ENCODE results near the gene SLC45A1.
"Not testable (repeated sequence)": the region's sequence is repeated elsewhere in the genome, so short reads cannot be mapped to it uniquely, and the experiment has no call there.

Gene SLC45A1

GRCh38 chr1:8317647-8318381, at the start of gene SLC45A1:
SLC45A1 (plus strand) TSS chr1:8318114; CDS start chr1:8324330, 6,216 bp downstream.
- TF ChIP-seq ZFX (IDR thresholded peaks at IDR 0.05) (no peak), CTCF (conservative IDR thresholded peaks at IDR 0.05) (no peak)
- peak within 1 kb of the TSS; percentile 8; the same call in 1 of the 2 replicates for H3K27ac ChIP-seq

GRCh38 chr1:8273036-8273435, 44.9 kb upstream of the SLC45A1 start:
- H3K27ac ChIP-seq = no peak overlapping the region
- TF ChIP-seq ZFX (IDR thresholded peaks at IDR 0.05) (no peak), CTCF (conservative IDR thresholded peaks at IDR 0.05) (no peak)

- no peak overlapping the region for H3K27ac ChIP-seq
- TF ChIP-seq CTCF (conservative IDR thresholded peaks at IDR 0.05) = no peak
- TF ChIP-seq ZFX (IDR thresholded peaks at IDR 0.05) = no peak
Measured at GRCh38 chr1:8274352-8274751, 43.6 kb upstream of the SLC45A1 start.

- no peak overlapping the region for H3K27ac ChIP-seq
- TF ChIP-seq ZFX (IDR thresholded peaks at IDR 0.05) (no peak), CTCF (conservative IDR thresholded peaks at IDR 0.05) (no peak)
Measured at GRCh38 chr1:8276173-8276914, 41.6 kb upstream of the SLC45A1 start.

- TF ChIP-seq CTCF (conservative IDR thresholded peaks at IDR 0.05) (no peak), ZFX (IDR thresholded peaks at IDR 0.05) (no peak)
- H3K27ac ChIP-seq = no peak overlapping the region
Measured at GRCh38 chr1:8276932-8277331, 41.0 kb upstream of the SLC45A1 start.

GRCh38 chr1:8278677-8279076, 39.2 kb upstream of the SLC45A1 start:
- not testable (repeated sequence) for H3K27ac ChIP-seq

GRCh38 chr1:8281843-8282509, 35.9 kb upstream of the SLC45A1 start:
- no peak overlapping the region for H3K27ac ChIP-seq

More at GRCh38 chr1:8281843-8282509, 35.9 kb upstream of the SLC45A1 start:
- TF ChIP-seq CTCF (conservative IDR thresholded peaks at IDR 0.05) = no peak
